Stomach (tissue), 4 donors: ENCODE measurements around the gene RPL27.

ENCODE experiments used
- POLR2A ChIP-seq, 4 donors: fragments of 450-650 bp; IDR thresholded peaks; one replicate each; pipeline ENCODE4 v1.6.1; 2016; ENCODE audit warnings: antibody characterized with exemption in 4 of 4, control low read depth in 2 of 4, mild to moderate bottlenecking in 1 of 4, moderate library complexity in 1 of 4
- POLR2AphosphoS5 ChIP-seq, 3 donors: sonication (generic); formaldehyde crosslinking; IDR thresholded peaks; one replicate each; pipeline ENCODE4 v1.6.1; 2016; ENCODE audit warnings: antibody characterized with exemption in 3 of 3
- TF ChIP-seq, protein P1 (sequence below), 7 experiments: fragments of 450-650 bp in 4 of 7; fragments of 200-600 bp in 3 of 7; sonication (generic) in 3 of 7; IDR thresholded peaks; one replicate each; pipeline ENCODE4 v1.5.1; 2016 to 2019; ENCODE audit warnings: antibody characterized with exemption in 7 of 7, control low read depth in 2 of 7, mild to moderate bottlenecking in 1 of 7

DNA sequence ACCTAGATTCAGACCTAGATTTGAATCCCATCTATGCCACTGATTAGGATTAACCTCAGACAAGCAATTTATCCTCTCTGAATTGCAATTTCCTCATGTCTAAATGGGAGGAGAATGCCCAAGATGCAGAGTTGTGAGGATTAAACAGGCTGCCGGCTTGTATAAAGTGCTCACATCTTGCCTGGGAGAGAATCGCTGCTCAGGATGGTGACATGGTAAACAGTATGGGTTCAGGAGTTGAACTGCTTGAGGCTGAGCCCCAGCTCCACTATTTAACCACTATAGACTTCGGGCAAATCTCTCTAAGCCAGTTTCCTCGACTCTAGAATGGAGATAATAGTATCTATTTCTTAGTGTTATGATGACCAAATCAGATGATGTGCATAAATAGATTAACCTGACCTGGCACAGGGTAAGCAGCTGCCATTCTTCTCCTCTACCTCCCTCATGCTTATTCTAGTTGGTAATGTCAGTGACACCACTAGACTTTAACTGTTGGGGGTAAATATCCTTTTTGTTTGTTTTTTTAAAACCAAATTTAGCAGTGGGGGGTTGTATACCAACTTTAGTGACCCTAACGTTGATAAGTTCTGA lies 732 bp upstream of the RPL27 start:
- TF ChIP-seq, protein P1, sequence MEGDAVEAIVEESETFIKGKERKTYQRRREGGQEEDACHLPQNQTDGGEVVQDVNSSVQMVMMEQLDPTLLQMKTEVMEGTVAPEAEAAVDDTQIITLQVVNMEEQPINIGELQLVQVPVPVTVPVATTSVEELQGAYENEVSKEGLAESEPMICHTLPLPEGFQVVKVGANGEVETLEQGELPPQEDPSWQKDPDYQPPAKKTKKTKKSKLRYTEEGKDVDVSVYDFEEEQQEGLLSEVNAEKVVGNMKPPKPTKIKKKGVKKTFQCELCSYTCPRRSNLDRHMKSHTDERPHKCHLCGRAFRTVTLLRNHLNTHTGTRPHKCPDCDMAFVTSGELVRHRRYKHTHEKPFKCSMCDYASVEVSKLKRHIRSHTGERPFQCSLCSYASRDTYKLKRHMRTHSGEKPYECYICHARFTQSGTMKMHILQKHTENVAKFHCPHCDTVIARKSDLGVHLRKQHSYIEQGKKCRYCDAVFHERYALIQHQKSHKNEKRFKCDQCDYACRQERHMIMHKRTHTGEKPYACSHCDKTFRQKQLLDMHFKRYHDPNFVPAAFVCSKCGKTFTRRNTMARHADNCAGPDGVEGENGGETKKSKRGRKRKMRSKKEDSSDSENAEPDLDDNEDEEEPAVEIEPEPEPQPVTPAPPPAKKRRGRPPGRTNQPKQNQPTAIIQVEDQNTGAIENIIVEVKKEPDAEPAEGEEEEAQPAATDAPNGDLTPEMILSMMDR (IDR thresholded peaks at IDR 0.05): no peak
- no peak for TF ChIP-seq POLR2A (IDR thresholded peaks at IDR 0.05)
- no peak for TF ChIP-seq POLR2AphosphoS5 (IDR thresholded peaks at IDR 0.05)
